NCI-H524 treated with DMSO at 0.1 percent for 48 hours (cell line): ENCODE measurements around the gene MIGA2.
"Not testable (repeated sequence)": the region's sequence is repeated elsewhere in the genome, so short reads cannot be mapped to it uniquely, and the experiment has no call there.

Experiments
- DNase-seq: peaks from one replicate; lab custom pipeline; 2025; lab: John Stamatoyannopoulos, UW

The MIGA2 gene

GRCh38 chr9:129011170-129011569 lies 25.3 kb upstream of the MIGA2 start:
- no peak for DNase-seq

- DNase-seq, result no peak
These were observed 24.7 kb upstream of the MIGA2 start for GRCh38 chr9:129011761-129012181.

- DNase-seq, result no peak
These were observed 24.1 kb upstream of the MIGA2 start for GRCh38 chr9:129012343-129012742.

DNA sequence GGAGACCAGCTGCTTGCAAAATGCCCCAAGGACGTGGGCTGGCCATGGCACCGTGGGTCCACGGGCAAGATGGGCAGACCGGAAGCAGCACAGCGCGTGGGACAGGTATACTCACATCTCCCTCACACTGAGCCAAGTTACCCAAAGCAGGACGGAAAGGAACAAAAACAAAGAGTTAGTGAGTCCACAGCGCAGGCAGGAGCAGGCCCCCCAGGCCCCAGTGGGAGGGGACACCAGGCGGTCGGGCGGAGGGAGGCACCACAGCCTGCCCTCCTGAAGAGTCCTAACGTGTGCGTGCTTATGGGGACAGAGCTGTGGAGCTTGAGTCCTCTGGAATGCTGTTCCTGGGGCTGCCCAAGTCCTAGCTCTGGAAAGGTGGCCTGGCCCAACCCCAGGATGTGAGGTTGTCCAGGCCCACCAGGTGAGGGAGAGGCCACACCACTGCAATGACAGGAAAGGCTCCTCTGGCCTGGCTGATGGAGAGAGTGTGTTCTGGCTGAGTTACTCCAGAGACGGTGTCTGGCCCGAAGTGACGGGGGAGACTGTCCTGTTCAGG lies 23.5 kb upstream of the MIGA2 start:
- DNase-seq, result no peak

GRCh38 chr9:129013674-129014073 lies 22.8 kb upstream of the MIGA2 start:
- DNase-seq, result no peak

GRCh38 chr9:129014124-129014523 lies 22.3 kb upstream of the MIGA2 start:
- no peak for DNase-seq

DNA sequence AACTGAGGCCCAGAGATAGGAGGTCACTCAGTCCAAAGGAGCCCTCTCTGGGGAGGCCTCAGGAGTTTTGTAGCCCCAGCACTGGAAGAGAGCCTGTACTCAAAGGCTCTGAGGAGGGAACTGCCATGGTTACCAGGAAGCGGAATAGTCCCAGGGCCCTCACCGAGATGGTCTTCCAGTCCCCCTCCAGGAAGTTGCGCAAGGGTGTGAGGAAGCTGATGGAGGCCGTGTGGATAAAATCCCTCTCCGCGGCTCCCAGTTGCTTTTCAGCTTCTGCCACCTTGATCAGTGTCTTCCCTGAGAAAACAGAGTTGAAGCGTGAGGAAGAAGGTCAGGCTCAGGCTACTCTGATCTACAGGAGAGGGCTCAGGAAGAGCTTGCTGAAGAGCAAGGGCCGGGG lies 21.8 kb upstream of the MIGA2 start:
- DNase-seq, result no peak

DNA sequence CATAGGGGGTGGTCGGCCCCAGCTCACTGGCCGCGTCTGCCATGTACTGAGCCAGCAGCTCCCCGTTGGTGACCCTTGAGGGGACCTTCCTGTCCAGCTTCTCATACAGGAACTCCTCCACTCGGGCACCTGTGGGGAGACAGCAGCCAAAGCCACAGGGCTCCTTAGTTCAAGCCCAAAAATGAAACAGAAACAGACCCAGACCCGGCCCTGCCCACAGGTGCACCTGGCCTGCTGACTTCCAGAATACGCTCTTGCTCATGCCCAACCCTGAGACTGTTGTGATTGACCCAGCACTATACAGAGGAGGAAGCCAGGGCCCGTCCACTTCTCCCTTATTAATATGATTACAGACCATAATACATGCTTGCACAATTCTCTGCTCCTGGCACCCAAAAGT lies 15.3 kb upstream of the MIGA2 start:
- DNase-seq, result no peak

DNA sequence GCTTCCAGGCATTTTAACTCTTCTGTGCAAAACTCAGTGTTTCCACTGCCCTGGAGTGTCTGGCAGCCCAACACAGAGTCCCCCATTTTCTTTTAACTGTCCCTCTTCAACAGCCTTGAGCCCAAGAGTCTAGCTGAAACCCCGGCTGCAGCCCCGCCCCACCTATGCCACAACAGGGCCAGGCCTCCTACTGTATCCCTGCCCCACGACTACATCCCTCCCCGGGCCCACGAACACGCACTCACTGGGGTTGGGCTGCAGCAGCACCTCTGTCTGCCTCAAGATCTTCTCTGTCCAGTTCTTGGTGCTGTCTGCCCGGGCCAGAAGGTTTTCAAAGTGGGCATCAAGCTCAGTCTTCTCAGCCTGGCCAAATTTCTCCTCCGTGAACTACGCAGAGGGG lies 14.4 kb upstream of the MIGA2 start:
- no peak for DNase-seq

DNA sequence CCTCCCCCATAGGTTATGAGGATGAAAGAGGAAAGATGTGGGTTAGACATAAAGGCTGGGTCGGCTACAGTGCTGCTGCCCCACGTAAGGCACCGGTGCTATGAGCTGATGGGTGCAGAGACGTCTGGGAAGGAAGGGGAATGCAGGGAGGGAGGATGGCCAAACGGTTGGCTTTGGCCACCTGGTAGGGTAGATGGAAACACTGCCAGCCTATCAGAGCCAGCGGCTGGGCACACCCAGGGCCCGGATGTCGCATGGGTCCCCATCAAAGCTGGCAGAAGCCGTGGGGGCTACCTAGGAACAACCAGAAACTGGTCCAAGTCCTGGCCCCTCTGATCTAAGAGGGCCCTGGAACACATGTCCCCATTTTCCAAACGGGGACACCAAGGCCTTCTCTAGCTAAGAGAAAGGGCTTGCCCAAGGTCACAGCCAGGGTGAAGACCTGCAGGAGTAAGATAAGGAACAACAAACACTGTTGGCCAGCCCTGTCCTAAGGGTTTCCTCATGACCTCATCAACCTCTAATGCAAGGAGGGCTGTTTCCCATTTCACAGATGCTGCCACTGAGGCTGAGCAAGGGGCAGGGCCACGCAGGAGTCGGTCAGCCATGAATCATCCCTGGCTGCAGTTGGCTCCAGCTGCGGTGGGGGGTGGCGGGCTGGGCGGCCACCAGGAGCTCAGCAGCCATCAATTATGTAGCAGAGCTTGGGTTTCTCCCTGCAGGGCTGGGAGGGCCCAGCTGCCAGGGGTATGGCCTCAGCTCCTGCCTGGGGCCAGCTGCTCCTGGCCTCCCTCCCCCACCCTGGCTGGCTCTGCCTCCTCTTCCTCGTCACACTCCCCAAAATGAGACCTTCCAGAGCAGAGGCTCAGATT lies 13.2 kb upstream of the MIGA2 start:
- peak; percentile 38 for DNase-seq

DNA sequence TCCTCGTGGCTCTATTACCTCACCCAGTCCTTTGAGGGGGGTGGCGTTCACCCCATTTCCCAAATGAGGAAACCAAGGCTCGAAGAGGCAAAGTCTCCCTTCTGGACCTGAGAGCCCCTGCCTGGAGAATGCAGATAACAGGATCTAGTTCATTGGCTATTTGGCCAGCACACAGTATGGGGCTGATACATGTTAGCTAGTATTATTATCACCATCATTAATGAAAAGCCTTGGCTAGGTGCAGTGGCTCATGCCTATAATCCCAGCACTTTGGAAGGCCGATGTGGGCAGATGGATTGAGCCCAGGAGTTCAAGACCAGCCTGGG lies 12.6 kb upstream of the MIGA2 start:
- no peak for DNase-seq

GRCh38 chr9:129026442-129027223 lies 9.8 kb upstream of the MIGA2 start:
- no peak for DNase-seq

- no peak for DNase-seq
These were observed 9.2 kb upstream of the MIGA2 start for GRCh38 chr9:129027224-129027684.

DNA sequence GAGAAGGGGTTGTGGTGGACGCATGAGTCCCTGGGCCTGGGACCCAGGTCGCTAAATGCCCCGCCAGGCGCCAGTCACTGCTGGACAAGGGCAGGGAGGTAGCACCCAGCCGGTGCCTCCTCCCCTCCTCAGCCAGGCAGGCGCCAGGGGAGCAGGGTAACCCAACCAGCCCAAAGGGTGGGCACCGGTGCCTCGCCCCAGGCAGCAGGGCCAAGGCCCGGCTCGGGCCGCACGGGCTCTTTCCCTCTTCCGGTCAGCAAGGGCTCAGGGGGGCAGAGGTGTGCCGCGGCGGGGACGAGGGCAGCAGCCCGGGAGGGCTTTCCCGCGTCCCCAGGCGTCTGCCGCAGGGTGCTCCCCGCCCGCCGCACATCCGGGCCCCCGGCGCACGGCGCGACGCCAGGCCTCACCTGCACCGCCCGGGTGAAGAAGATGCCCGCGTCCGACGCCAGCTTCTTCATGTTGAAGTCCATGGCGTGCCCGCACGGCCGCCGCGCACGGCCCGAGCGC lies 8.7 kb upstream of the MIGA2 start:
- no peak for DNase-seq

GRCh38 chr9:129028192-129028966 lies 8.0 kb upstream of the MIGA2 start, which contains the start of gene SH3GLB2:
SH3GLB2 (minus strand) TSS chr9:129028331; CDS start chr9:129028154, 177 bp downstream.
- peak; percentile 64 for DNase-seq

DNA sequence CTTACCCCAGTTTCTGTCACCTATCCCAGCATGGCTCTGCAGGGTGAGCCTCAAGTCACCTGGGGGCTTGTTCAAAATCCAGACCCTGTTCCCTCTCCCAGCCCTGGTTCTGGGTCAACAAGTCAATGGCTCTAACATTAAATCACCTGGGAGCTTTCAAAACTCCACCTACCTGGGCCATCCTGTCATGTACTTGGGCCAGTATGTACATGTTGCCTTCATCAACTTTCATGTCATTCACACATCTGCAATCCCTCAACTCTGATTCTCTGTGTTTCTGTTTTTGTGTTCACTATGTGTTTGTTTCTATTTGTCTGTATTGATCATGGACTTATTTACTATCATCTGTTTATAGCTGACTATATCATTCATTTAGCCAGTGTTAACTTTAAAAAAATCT lies 6.2 kb upstream of the MIGA2 start:
- DNase-seq, result no peak

- DNase-seq, result no peak
These were observed 4.9 kb upstream of the MIGA2 start for GRCh38 chr9:129031514-129031913.

- no peak for DNase-seq
These were observed 3.8 kb upstream of the MIGA2 start for GRCh38 chr9:129032541-129033159.

GRCh38 chr9:129033216-129033615 lies 3.2 kb upstream of the MIGA2 start:
- DNase-seq, result no peak

- DNase-seq, result not testable (repeated sequence)
These were observed 588 bp upstream of the MIGA2 start for GRCh38 chr9:129035838-129036237.
